Testis (tissue), 2 donors: ENCODE results near the gene MOV10.

ENCODE experiments used
- POLR2A ChIP-seq: fragments of 450-650 bp; IDR thresholded peaks from one replicate; pipeline ENCODE4 v1.6.1; 2017; ENCODE audit warnings: antibody characterized with exemption, mild to moderate bottlenecking, moderate library complexity
- TF ChIP-seq, protein P1 (sequence below), 3 experiments: fragments of 450-650 bp in 2 of 3; fragments of 200-600 bp in 1 of 3; sonication (generic) in 1 of 3; IDR thresholded peaks; one replicate each; pipeline ENCODE4 v1.5.1; 2016 to 2019; ENCODE audit warnings: antibody characterized with exemption in 3 of 3, mild to moderate bottlenecking in 2 of 3, moderate library complexity in 1 of 3

DNA sequence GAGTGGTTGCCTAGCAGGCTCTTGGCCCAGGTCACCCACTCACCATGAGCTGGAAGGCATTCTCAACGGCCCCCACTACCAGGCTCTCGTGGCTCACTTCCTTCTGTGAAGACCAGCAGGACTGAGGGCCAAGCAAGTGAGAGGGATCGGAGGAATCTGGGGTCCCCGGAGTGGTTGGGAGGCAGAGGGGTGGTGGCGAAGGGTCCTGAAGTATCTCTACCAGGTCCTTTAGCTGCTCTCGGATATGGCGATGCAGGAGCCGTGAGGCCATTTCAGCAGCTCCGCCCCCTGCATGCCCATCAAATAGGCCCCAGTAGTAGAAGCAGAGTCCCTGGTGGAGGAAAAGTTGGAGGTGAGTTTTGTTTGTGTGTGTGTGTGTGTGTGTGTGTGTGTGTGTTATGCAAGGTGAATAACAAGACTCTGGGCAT, 38.3 kb downstream of the MOV10 start:
- TF ChIP-seq, protein P1, sequence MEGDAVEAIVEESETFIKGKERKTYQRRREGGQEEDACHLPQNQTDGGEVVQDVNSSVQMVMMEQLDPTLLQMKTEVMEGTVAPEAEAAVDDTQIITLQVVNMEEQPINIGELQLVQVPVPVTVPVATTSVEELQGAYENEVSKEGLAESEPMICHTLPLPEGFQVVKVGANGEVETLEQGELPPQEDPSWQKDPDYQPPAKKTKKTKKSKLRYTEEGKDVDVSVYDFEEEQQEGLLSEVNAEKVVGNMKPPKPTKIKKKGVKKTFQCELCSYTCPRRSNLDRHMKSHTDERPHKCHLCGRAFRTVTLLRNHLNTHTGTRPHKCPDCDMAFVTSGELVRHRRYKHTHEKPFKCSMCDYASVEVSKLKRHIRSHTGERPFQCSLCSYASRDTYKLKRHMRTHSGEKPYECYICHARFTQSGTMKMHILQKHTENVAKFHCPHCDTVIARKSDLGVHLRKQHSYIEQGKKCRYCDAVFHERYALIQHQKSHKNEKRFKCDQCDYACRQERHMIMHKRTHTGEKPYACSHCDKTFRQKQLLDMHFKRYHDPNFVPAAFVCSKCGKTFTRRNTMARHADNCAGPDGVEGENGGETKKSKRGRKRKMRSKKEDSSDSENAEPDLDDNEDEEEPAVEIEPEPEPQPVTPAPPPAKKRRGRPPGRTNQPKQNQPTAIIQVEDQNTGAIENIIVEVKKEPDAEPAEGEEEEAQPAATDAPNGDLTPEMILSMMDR (IDR thresholded peaks at IDR 0.05), result no peak
- TF ChIP-seq POLR2A, result no peak
